Measurements from ENCODE around the gene BRD4. TPM values are rescaled to one million over a fixed set of nuclear protein-coding genes. Genes with fewer than 3 reads are reported as not detected.
A peak's percentile ranks its signal among the peaks of the same experiment; 100 is the strongest.

Gene BRD4
- total RNA-seq, 1 donor from 2014 or later, result 129 TPM

- H3K4me3 Mint-ChIP-seq, result no peak overlapping the region
- DNase-seq (ENCODE audit: low spot score), result no peak
- H3K36me3 Mint-ChIP-seq (ENCODE audit: low read depth), result no peaks in the 10 kb centered on the region
- H3K4me1 Mint-ChIP-seq (ENCODE audit: low read depth), result peaks cover 6% of the 10 kb centered on the region
- peaks cover 24% of the 10 kb centered on the region for H3K27me3 Mint-ChIP-seq (ENCODE audit: insufficient read depth)
- no peaks in the 10 kb centered on the region for H3K9me3 Mint-ChIP-seq
- intact Hi-C loops (cut with micrococcal nuclease), result no loop called here
- H3K27ac Mint-ChIP-seq, result no peak overlapping the region
Observed at GRCh38 chr19:15225760-15226159, 106.6 kb downstream of the BRD4 start.

GRCh38 chr19:15223649-15224361, 108.5 kb downstream of the BRD4 start:
- Mint-ChIP-seq H3K9me3 (no peaks in the 10 kb centered on the region), H3K36me3 (ENCODE audit: low read depth) (no peaks in the 10 kb centered on the region), H3K4me1 (ENCODE audit: low read depth) (peaks cover 6% of the 10 kb centered on the region), H3K27ac (no peak overlapping the region), H3K27me3 (ENCODE audit: insufficient read depth) (peaks cover 25% of the 10 kb centered on the region), H3K4me3 (peak overlapping the region; percentile 83)
- no peak for DNase-seq (ENCODE audit: low spot score)
- intact Hi-C loops (cut with micrococcal nuclease), result loop anchor here (1.0 kb wide), 2 partner anchors 99 to 195 kb away; a partner anchor contains a TSS

GRCh38 chr19:15222738-15223648, 109.3 kb downstream of the BRD4 start:
- no peak overlapping the region for H3K27ac Mint-ChIP-seq
- intact Hi-C loops (cut with micrococcal nuclease), result loop anchor here (1.0 kb wide), 2 partner anchors 98 to 196 kb away; a partner anchor contains a TSS
- H3K27me3 Mint-ChIP-seq (ENCODE audit: insufficient read depth), result peaks cover 25% of the 10 kb centered on the region
- H3K4me1 Mint-ChIP-seq (ENCODE audit: low read depth), result peaks cover 6% of the 10 kb centered on the region
- peak; percentile 78 for DNase-seq (ENCODE audit: low spot score)
- H3K4me3 Mint-ChIP-seq, result peak overlapping the region; percentile 83
- no peaks in the 10 kb centered on the region for H3K36me3 Mint-ChIP-seq (ENCODE audit: low read depth)
- H3K9me3 Mint-ChIP-seq, result no peaks in the 10 kb centered on the region

- DNase-seq (ENCODE audit: low spot score), result no peak
- Mint-ChIP-seq H3K27ac (no peak overlapping the region), H3K4me1 (ENCODE audit: low read depth) (peaks cover 6% of the 10 kb centered on the region), H3K36me3 (ENCODE audit: low read depth) (no peaks in the 10 kb centered on the region), H3K27me3 (ENCODE audit: insufficient read depth) (peaks cover 25% of the 10 kb centered on the region), H3K9me3 (no peaks in the 10 kb centered on the region), H3K4me3 (no peak overlapping the region)
- intact Hi-C loops (cut with micrococcal nuclease), result no loop called here
Observed at GRCh38 chr19:15220833-15221232, 111.5 kb downstream of the BRD4 start.

GRCh38 chr19:15218501-15218900, 113.8 kb downstream of the BRD4 start:
- H3K36me3 Mint-ChIP-seq (ENCODE audit: low read depth), result no peaks in the 10 kb centered on the region
- peaks cover 18% of the 10 kb centered on the region for H3K27me3 Mint-ChIP-seq (ENCODE audit: insufficient read depth)
- H3K27ac Mint-ChIP-seq, result no peak overlapping the region
- H3K9me3 Mint-ChIP-seq, result no peaks in the 10 kb centered on the region
- intact Hi-C loops (cut with micrococcal nuclease), result no loop called here
- no peak overlapping the region for H3K4me3 Mint-ChIP-seq
- peaks cover 6% of the 10 kb centered on the region for H3K4me1 Mint-ChIP-seq (ENCODE audit: low read depth)
- DNase-seq (ENCODE audit: low spot score), result no peak

- Mint-ChIP-seq H3K4me3 (no peak overlapping the region), H3K27me3 (ENCODE audit: insufficient read depth) (peaks cover 6% of the 10 kb centered on the region), H3K9me3 (no peaks in the 10 kb centered on the region), H3K36me3 (ENCODE audit: low read depth) (no peaks in the 10 kb centered on the region), H3K4me1 (ENCODE audit: low read depth) (no peaks in the 10 kb centered on the region), H3K27ac (no peak overlapping the region)
- intact Hi-C loops (cut with micrococcal nuclease), result no loop called here
- DNase-seq (ENCODE audit: low spot score), result no peak
Observed at GRCh38 chr19:15216363-15216762, 116.0 kb downstream of the BRD4 start.

GRCh38 chr19:15213715-15214381, 118.5 kb downstream of the BRD4 start:
- Mint-ChIP-seq H3K9me3 (no peaks in the 10 kb centered on the region), H3K4me1 (ENCODE audit: low read depth) (no peaks in the 10 kb centered on the region), H3K27me3 (ENCODE audit: insufficient read depth) (no peaks in the 10 kb centered on the region), H3K36me3 (ENCODE audit: low read depth) (no peaks in the 10 kb centered on the region), H3K4me3 (no peak overlapping the region), H3K27ac (no peak overlapping the region)
- no peak for DNase-seq (ENCODE audit: low spot score)
- intact Hi-C loops (cut with micrococcal nuclease), result no loop called here

- H3K36me3 Mint-ChIP-seq (ENCODE audit: low read depth), result no peaks in the 10 kb centered on the region
- no peak for DNase-seq (ENCODE audit: low spot score)
- intact Hi-C loops (cut with micrococcal nuclease), result no loop called here
- no peak overlapping the region for H3K4me3 Mint-ChIP-seq
- no peaks in the 10 kb centered on the region for H3K27me3 Mint-ChIP-seq (ENCODE audit: insufficient read depth)
- H3K9me3 Mint-ChIP-seq, result no peaks in the 10 kb centered on the region
- no peaks in the 10 kb centered on the region for H3K4me1 Mint-ChIP-seq (ENCODE audit: low read depth)
- no peak overlapping the region for H3K27ac Mint-ChIP-seq
Observed at GRCh38 chr19:15212711-15213110, 119.6 kb downstream of the BRD4 start.

GRCh38 chr19:15210323-15210781, 122.0 kb downstream of the BRD4 start:
- H3K36me3 Mint-ChIP-seq (ENCODE audit: low read depth), result no peaks in the 10 kb centered on the region
- intact Hi-C loops (cut with micrococcal nuclease), result no loop called here
- H3K4me1 Mint-ChIP-seq (ENCODE audit: low read depth), result no peaks in the 10 kb centered on the region
- H3K27ac Mint-ChIP-seq, result no peak overlapping the region
- DNase-seq (ENCODE audit: low spot score), result no peak
- no peaks in the 10 kb centered on the region for H3K27me3 Mint-ChIP-seq (ENCODE audit: insufficient read depth)
- H3K4me3 Mint-ChIP-seq, result no peak overlapping the region
- H3K9me3 Mint-ChIP-seq, result no peaks in the 10 kb centered on the region

- H3K4me3 Mint-ChIP-seq, result no peak overlapping the region
- H3K4me1 Mint-ChIP-seq (ENCODE audit: low read depth), result no peaks in the 10 kb centered on the region
- intact Hi-C loops (cut with micrococcal nuclease), result no loop called here
- no peak overlapping the region for H3K27ac Mint-ChIP-seq
- no peaks in the 10 kb centered on the region for H3K9me3 Mint-ChIP-seq
- H3K36me3 Mint-ChIP-seq (ENCODE audit: low read depth), result no peaks in the 10 kb centered on the region
- no peak for DNase-seq (ENCODE audit: low spot score)
- peaks cover 45% of the 10 kb centered on the region for H3K27me3 Mint-ChIP-seq (ENCODE audit: insufficient read depth)
Observed at GRCh38 chr19:15201374-15202023, 130.8 kb downstream of the BRD4 start.

- Mint-ChIP-seq H3K4me3 (no peak within 1 kb of the TSS), H3K27me3 (ENCODE audit: insufficient read depth) (peaks cover 51% of the 10 kb centered on the region), H3K36me3 (ENCODE audit: low read depth) (no peaks in the 10 kb centered on the region)
Observed at GRCh38 chr19:15200553-15201364, 131.6 kb downstream of the BRD4 start, which contains the start of gene NOTCH3. NOTCH3 (minus strand) TSS chr19:15200995; CDS start chr19:15200905, 90 bp downstream.

More at GRCh38 chr19:15200553-15201364, 131.6 kb downstream of the BRD4 start, which contains the start of gene NOTCH3:
- no peak within 1 kb of the TSS for H3K27ac Mint-ChIP-seq
- intact Hi-C loops (cut with micrococcal nuclease), result no loop called here
- no peaks in the 10 kb centered on the region for H3K9me3 Mint-ChIP-seq
- H3K4me1 Mint-ChIP-seq (ENCODE audit: low read depth), result no peaks in the 10 kb centered on the region
- no peak for DNase-seq (ENCODE audit: low spot score)

Data from activated T-helper 1 cell treated with anti-CD3 and anti-CD28 coated beads, Interleukin-12 subunit alpha, Interleukin-12 subunit beta, Interleukin-2, Interleukin-4 antibody, amounts not matched to agents 30 ng/mL and 10 ng/mL and 1 ng/mL, durations not matched to agents 14 hours and 24 hours and 36 hours (primary cell).